Progenitor cell of endocrine pancreas (in vitro differentiated cells): ENCODE data around the gene LEF1. TPM values are rescaled to one million over a fixed set of nuclear protein-coding genes. Genes with fewer than 3 reads are reported as not detected.

Experiments used
- DNase-seq: peaks from one replicate; pipeline ENCODE4 v3.0.0; 2021; ENCODE audit warnings: low spot score; ENCODE audit not compliant: unreplicated experiment
- H3K27ac Mint-ChIP-seq: 2 replicates; pipeline ENCODE4 v1.8.0; 2021; ENCODE audit warnings: mild to moderate bottlenecking, moderate library complexity, mixed read lengths
- H3K27me3 Mint-ChIP-seq: 2 replicates; pipeline ENCODE4 v1.8.0; 2021; ENCODE audit warnings: mixed read lengths
- H3K36me3 Mint-ChIP-seq: 2 replicates; pipeline ENCODE4 v1.8.0; 2022; ENCODE audit warnings: mixed read lengths; ENCODE audit not compliant: insufficient read depth
- H3K4me1 Mint-ChIP-seq: 2 replicates; pipeline ENCODE4 v1.8.0; 2021; ENCODE audit warnings: low read depth, mixed read lengths
- H3K4me3 Mint-ChIP-seq: 2 replicates; pipeline ENCODE4 v1.8.0; 2021; ENCODE audit warnings: low read depth, mild to moderate bottlenecking, moderate library complexity, mixed read lengths
- H3K9me3 Mint-ChIP-seq: 2 replicates; pipeline ENCODE4 v1.8.0; 2021; ENCODE audit warnings: low read depth, mixed read lengths
- CTCF ChIP-seq: fragments of 200-600 bp; sonication (generic); IDR thresholded peaks from one replicate; pipeline ENCODE4 v1.5.0; 2021; ENCODE audit warnings: antibody characterized with exemption, mild to moderate bottlenecking; ENCODE audit not compliant: unreplicated experiment
- total RNA-seq: library from RNA; stranded (reverse); gene quantifications from 2 replicates; pipeline ENCODE4 v1.2.1, GENCODE V29; 2021

The LEF1 gene
- total RNA-seq, 1 donor from 2014 or later: 2.1 TPM

- H3K36me3 Mint-ChIP-seq: peaks cover 19% of the 10 kb centered on the region
- TF ChIP-seq CTCF: no peak
Observed at GRCh38 chr4:108005807-108006206, 162.9 kb downstream of the LEF1 start.

GRCh38 chr4:108004646-108005045, 164.1 kb downstream of the LEF1 start:
- no peak overlapping the region for H3K4me3 Mint-ChIP-seq
- no peak for DNase-seq
- peaks cover 12% of the 10 kb centered on the region for H3K9me3 Mint-ChIP-seq
- peaks cover 18% of the 10 kb centered on the region for H3K36me3 Mint-ChIP-seq
- H3K27me3 Mint-ChIP-seq: no peaks in the 10 kb centered on the region
- no peak for TF ChIP-seq CTCF
- H3K4me1 Mint-ChIP-seq: peaks cover 2% of the 10 kb centered on the region
- no peak overlapping the region for H3K27ac Mint-ChIP-seq

More at GRCh38 chr4:108005807-108006206, 162.9 kb downstream of the LEF1 start:
- Mint-ChIP-seq H3K9me3 (peaks cover 9% of the 10 kb centered on the region), H3K4me1 (no peaks in the 10 kb centered on the region), H3K27me3 (no peaks in the 10 kb centered on the region), H3K4me3 (no peak overlapping the region), H3K27ac (no peak overlapping the region)
- no peak for DNase-seq

GRCh38 chr4:108003982-108004515, 164.7 kb downstream of the LEF1 start:
- Mint-ChIP-seq H3K36me3 (peaks cover 16% of the 10 kb centered on the region), H3K4me3 (no peak overlapping the region), H3K4me1 (peaks cover 2% of the 10 kb centered on the region), H3K27ac (no peak overlapping the region), H3K9me3 (peaks cover 8% of the 10 kb centered on the region), H3K27me3 (no peaks in the 10 kb centered on the region)
- TF ChIP-seq CTCF: no peak
- no peak for DNase-seq

GRCh38 chr4:108001540-108002135, 167.1 kb downstream of the LEF1 start:
- peaks cover 5% of the 10 kb centered on the region for H3K9me3 Mint-ChIP-seq
- no peaks in the 10 kb centered on the region for H3K27me3 Mint-ChIP-seq
- peaks cover 21% of the 10 kb centered on the region for H3K36me3 Mint-ChIP-seq
- no peak for TF ChIP-seq CTCF
- no peak overlapping the region for H3K27ac Mint-ChIP-seq
- no peak for DNase-seq
- no peak overlapping the region for H3K4me3 Mint-ChIP-seq
- H3K4me1 Mint-ChIP-seq: peaks cover 7% of the 10 kb centered on the region

- no peak overlapping the region for H3K27ac Mint-ChIP-seq
- no peak for TF ChIP-seq CTCF
- peaks cover 5% of the 10 kb centered on the region for H3K9me3 Mint-ChIP-seq
- H3K4me3 Mint-ChIP-seq: no peak overlapping the region
- H3K4me1 Mint-ChIP-seq: peaks cover 7% of the 10 kb centered on the region
- no peak for DNase-seq
- H3K27me3 Mint-ChIP-seq: no peaks in the 10 kb centered on the region
- H3K36me3 Mint-ChIP-seq: peaks cover 19% of the 10 kb centered on the region
Observed at GRCh38 chr4:107999932-108000539, 168.7 kb downstream of the LEF1 start.
